GM18511 (cell line): ENCODE results near the gene NR1I3.
"Not testable (repeated sequence)": the region's sequence is repeated elsewhere in the genome, so short reads cannot be mapped to it uniquely, and the experiment has no call there.

Experiments used
- ATAC-seq: cut with Tn5 transposase; IDR thresholded peaks from one replicate; pipeline ENCODE4 v1.9.1; 2021; ENCODE audit warnings: mild to moderate bottlenecking, moderate library complexity; ENCODE audit not compliant: unreplicated experiment

NR1I3 gene

GRCh38 chr1:161238039-161238473 lies at the start of gene NR1I3:
Gene NR1I3, minus strand, starts transcription at chr1:161238203. Its CDS starts 1,638 bp downstream, at chr1:161236565.
- no peak for ATAC-seq

GRCh38 chr1:161287482-161288054 lies 49.6 kb upstream of the NR1I3 start:
- ATAC-seq: no peak

GRCh38 chr1:161285521-161285920 lies 47.5 kb upstream of the NR1I3 start:
- ATAC-seq: no peak

GRCh38 chr1:161285113-161285512 lies 47.1 kb upstream of the NR1I3 start:
- no peak for ATAC-seq

- ATAC-seq: no peak
Observed at GRCh38 chr1:161282991-161283390, 45.0 kb upstream of the NR1I3 start.

- ATAC-seq: no peak
Observed at GRCh38 chr1:161274874-161275273, 36.9 kb upstream of the NR1I3 start.

GRCh38 chr1:161273402-161273801 lies 35.4 kb upstream of the NR1I3 start:
- ATAC-seq: no peak

GRCh38 chr1:161267321-161267720 lies 29.3 kb upstream of the NR1I3 start:
- no peak for ATAC-seq

GRCh38 chr1:161266836-161267235 lies 28.8 kb upstream of the NR1I3 start:
- no peak for ATAC-seq

GRCh38 chr1:161266202-161266601 lies 28.2 kb upstream of the NR1I3 start:
- no peak for ATAC-seq

- no peak for ATAC-seq
Observed at GRCh38 chr1:161265305-161265704, 27.3 kb upstream of the NR1I3 start.

GRCh38 chr1:161261261-161262235 lies 23.5 kb upstream of the NR1I3 start:
- ATAC-seq: no peak

GRCh38 chr1:161260376-161261260 lies 22.6 kb upstream of the NR1I3 start:
- no peak for ATAC-seq

- no peak for ATAC-seq
Observed at GRCh38 chr1:161259765-161260164, 21.8 kb upstream of the NR1I3 start.

- no peak for ATAC-seq
Observed at GRCh38 chr1:161259345-161259702, 21.3 kb upstream of the NR1I3 start.

GRCh38 chr1:161258439-161259344 lies 20.7 kb upstream of the NR1I3 start, which contains the start of gene PCP4L1:
Gene PCP4L1, plus strand, starts transcription at chr1:161258745. Its CDS starts 230 bp downstream, at chr1:161258975.
- ATAC-seq: peak; percentile 65

- not testable (repeated sequence) for ATAC-seq
Observed at GRCh38 chr1:161257109-161257508, 19.1 kb upstream of the NR1I3 start.

GRCh38 chr1:161255955-161256520 lies 18.0 kb upstream of the NR1I3 start:
- ATAC-seq: not testable (repeated sequence)

GRCh38 chr1:161255302-161255701 lies 17.3 kb upstream of the NR1I3 start:
- ATAC-seq: not testable (repeated sequence)

GRCh38 chr1:161251579-161251978 lies 13.6 kb upstream of the NR1I3 start:
- ATAC-seq: no peak
